Nephron progenitor cell (in vitro differentiated cells): ENCODE measurements around the gene TMEM218.
A peak's percentile ranks its signal among the peaks of the same experiment; 100 is the strongest.

Experiments
- DNase-seq: peaks from one replicate; pipeline ENCODE4 v3.0.0; 2021
- H3K27ac Mint-ChIP-seq: 2 replicates; pipeline ENCODE4 v1.8.0; 2021; ENCODE audit warnings: mild to moderate bottlenecking, moderate library complexity, mixed read lengths
- H3K27me3 Mint-ChIP-seq: 2 replicates; pipeline ENCODE4 v1.8.0; 2021; ENCODE audit warnings: mild to moderate bottlenecking, low read depth, mixed read lengths; ENCODE audit not compliant: poor library complexity
- H3K36me3 Mint-ChIP-seq: 2 replicates; pipeline ENCODE4 v1.8.0; 2021; ENCODE audit warnings: low read depth, mixed read lengths
- H3K4me1 Mint-ChIP-seq: 2 replicates; pipeline ENCODE4 v1.8.0; 2021; ENCODE audit warnings: mixed read lengths
- H3K4me3 Mint-ChIP-seq: 2 replicates; pipeline ENCODE4 v1.8.0; 2021; ENCODE audit warnings: mild to moderate bottlenecking, moderate library complexity, mixed read lengths
- H3K9me3 Mint-ChIP-seq: 2 replicates; pipeline ENCODE4 v1.8.0; 2021; ENCODE audit warnings: mild to moderate bottlenecking, moderate library complexity, mixed read lengths
- CTCF ChIP-seq: fragments of 200-600 bp; sonication (generic); IDR thresholded peaks from 2 replicates; pipeline ENCODE4 v1.5.0; 2021; ENCODE audit warnings: antibody characterized with exemption

TMEM218 gene

GRCh38 chr11:125110506-125110905 lies 920 bp downstream of the TMEM218 start:
- Mint-ChIP-seq H3K4me3 (peak overlapping the region; percentile 97), H3K27me3 (peaks cover 15% of the 10 kb centered on the region), H3K36me3 (peaks cover 35% of the 10 kb centered on the region), H3K9me3 (peaks cover 46% of the 10 kb centered on the region), H3K4me1 (peaks cover 27% of the 10 kb centered on the region), H3K27ac (no peak overlapping the region)
- TF ChIP-seq CTCF, result no peak
- DNase-seq, result no peak

GRCh38 chr11:125108469-125108868 lies 3.0 kb downstream of the TMEM218 start:
- H3K36me3 Mint-ChIP-seq, result peaks cover 56% of the 10 kb centered on the region
- no peak overlapping the region for H3K4me3 Mint-ChIP-seq
- H3K27ac Mint-ChIP-seq, result no peak overlapping the region
- DNase-seq, result no peak
- H3K9me3 Mint-ChIP-seq, result peaks cover 53% of the 10 kb centered on the region
- H3K4me1 Mint-ChIP-seq, result peaks cover 27% of the 10 kb centered on the region
- TF ChIP-seq CTCF, result no peak
- H3K27me3 Mint-ChIP-seq, result peaks cover 4% of the 10 kb centered on the region

- H3K27ac Mint-ChIP-seq, result no peak overlapping the region
- TF ChIP-seq CTCF, result no peak
- no peak overlapping the region for H3K4me3 Mint-ChIP-seq
- DNase-seq, result no peak
- H3K36me3 Mint-ChIP-seq, result peaks cover 65% of the 10 kb centered on the region
- H3K9me3 Mint-ChIP-seq, result peaks cover 39% of the 10 kb centered on the region
- peaks cover 13% of the 10 kb centered on the region for H3K4me1 Mint-ChIP-seq
- H3K27me3 Mint-ChIP-seq, result no peaks in the 10 kb centered on the region
These were observed 5.5 kb downstream of the TMEM218 start for GRCh38 chr11:125105926-125106325.

- Mint-ChIP-seq H3K27me3 (peaks cover 2% of the 10 kb centered on the region), H3K4me3 (no peak overlapping the region), H3K4me1 (no peaks in the 10 kb centered on the region), H3K9me3 (peaks cover 39% of the 10 kb centered on the region), H3K27ac (no peak overlapping the region), H3K36me3 (peaks cover 94% of the 10 kb centered on the region)
- no peak for TF ChIP-seq CTCF
- DNase-seq, result no peak
These were observed 8.9 kb downstream of the TMEM218 start for GRCh38 chr11:125102510-125102909.

- no peak for TF ChIP-seq CTCF
- no peaks in the 10 kb centered on the region for H3K4me1 Mint-ChIP-seq
These were observed 9.4 kb downstream of the TMEM218 start for GRCh38 chr11:125102025-125102424.

GRCh38 chr11:125101596-125101995 lies 9.8 kb downstream of the TMEM218 start:
- Mint-ChIP-seq H3K4me3 (no peak overlapping the region), H3K27me3 (peaks cover 2% of the 10 kb centered on the region), H3K9me3 (peaks cover 33% of the 10 kb centered on the region), H3K4me1 (no peaks in the 10 kb centered on the region), H3K36me3 (peaks cover 97% of the 10 kb centered on the region), H3K27ac (no peak overlapping the region)
- DNase-seq, result no peak
- TF ChIP-seq CTCF, result no peak

More at GRCh38 chr11:125102025-125102424, 9.4 kb downstream of the TMEM218 start:
- Mint-ChIP-seq H3K27ac (no peak overlapping the region), H3K36me3 (peaks cover 97% of the 10 kb centered on the region), H3K4me3 (no peak overlapping the region), H3K9me3 (peaks cover 37% of the 10 kb centered on the region), H3K27me3 (peaks cover 2% of the 10 kb centered on the region)
- DNase-seq, result no peak
